H1 (cell line): ENCODE data around the gene WDR91. TPM values are rescaled to one million over a fixed set of nuclear protein-coding genes. Genes with fewer than 3 reads are reported as not detected.

ENCODE experiments used
- CBX5 ChIP-seq: fragments of 300-800, 300-1000 bp; sonication (generic); IDR thresholded peaks from 2 replicates; pipeline ENCODE4 v1.7.1; 2016; ENCODE audit warnings: antibody characterized with exemption, low read length, low read depth
- EGR1 ChIP-seq: IDR thresholded peaks from 2 replicates; pipeline ENCODE4 v1.6.1; 2011; ENCODE audit warnings: low read depth, low read length, borderline replicate concordance
- HDAC6 ChIP-seq: IDR thresholded peaks from one replicate; pipeline ENCODE4 v1.7.1; 2012; ENCODE audit warnings: low read depth, mild to moderate bottlenecking, inconsistent platforms, low read length, moderate library complexity
- RNF2 ChIP-seq: fragments of 200-900, 300-1000 bp; sonication (generic); IDR thresholded peaks from 2 replicates; pipeline ENCODE4 v1.7.1; 2016; ENCODE audit warnings: borderline replicate concordance, low read depth, mild to moderate bottlenecking, antibody characterized with exemption, low read length; ENCODE audit not compliant: poor library complexity, severe bottlenecking; ENCODE audit errors: missing control alignments
- polyA plus RNA-seq, 7 experiments: library from polyadenylated mRNA; depleted of rRNA in 3 of 7; stranded (reverse) in 5 of 7; unstranded in 2 of 7; fragments of >200 nt in 5 of 7; fragments of 200-250 nt in 2 of 7; gene quantifications; 1 replicate in 5 of 7; 2 replicates in 1 of 7; 4 replicates in 1 of 7; pipeline versions ENCODE4 v1.2.1 to v1.2.3, GENCODE V29; 2011 to 2013; ENCODE audit warnings: missing spikeins in 2 of 7, mixed read lengths in 2 of 7
- total RNA-seq: library from RNA; stranded (reverse); fragmentation: NEBNext Ultra II Directional; extraction: Animal tissue kit (Norgen Biotek cat#: 25700); gene quantifications from 2 replicates; pipeline ENCODE4 v1.2.1, GENCODE V29; 2021

Gene WDR91
- total and polyA plus RNA-seq, 2 of the 8 experiments (the other 6 are each of a cell fraction or from before 2014, with no cell fraction given), result 8.2 to 14.7 TPM

DNA sequence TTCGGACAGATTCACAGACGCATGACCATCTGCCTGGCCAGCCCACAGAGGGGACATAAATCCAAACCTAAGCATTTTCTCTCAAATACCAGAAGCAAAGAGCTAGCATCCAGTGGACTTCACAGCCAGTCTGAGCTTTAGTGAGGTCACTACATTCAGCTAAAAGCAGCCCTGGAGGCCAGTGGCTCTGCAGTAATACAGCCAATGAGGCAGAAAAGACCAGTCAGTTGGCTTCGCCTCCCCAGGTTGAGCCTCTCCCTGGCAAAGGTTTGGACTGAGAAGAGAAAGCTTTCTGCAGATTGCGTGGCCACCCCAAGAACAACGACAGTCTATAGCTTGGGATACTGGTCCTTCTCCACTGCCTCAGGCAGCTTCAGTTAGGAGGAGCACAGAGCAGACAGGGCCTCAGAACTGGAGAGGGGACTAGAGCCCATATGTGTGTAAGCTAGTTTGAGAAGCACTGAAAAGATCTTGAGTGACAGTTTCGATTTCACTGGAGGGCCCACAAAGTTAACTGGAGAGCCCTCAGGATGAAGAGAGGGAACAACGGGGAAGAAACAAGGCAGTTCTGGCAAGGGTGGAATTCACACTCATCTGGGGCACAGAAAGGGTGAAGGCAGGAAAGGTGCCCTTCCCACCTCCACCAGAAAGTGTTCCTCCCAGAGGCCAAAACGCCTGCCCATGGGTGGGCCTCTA is 3.8 kb downstream of the WDR91 start (continued):
- no peak for TF ChIP-seq RNF2
- no peak for TF ChIP-seq HDAC6
- TF ChIP-seq EGR1, result no peak
- TF ChIP-seq CBX5, result no peak
